ENCODE data around the gene ANKRD39.
A peak's percentile ranks its signal among the peaks of the same experiment; 100 is the strongest.
"Not testable (repeated sequence)": the region's sequence is repeated elsewhere in the genome, so short reads cannot be mapped to it uniquely, and the experiment has no call there.

Gene ANKRD39

GRCh38 chr2:96857667-96858372 is at the start of gene ANKRD39:
Gene ANKRD39, minus strand, starts transcription at chr2:96858016. Its CDS starts 29 bp downstream, at chr2:96857987.
- DNase-seq, result peak; percentile 99

GRCh38 chr2:96906729-96907114 is 48.9 kb upstream of the ANKRD39 start:
- no peak for DNase-seq

- DNase-seq, result no peak
These were observed 46.0 kb upstream of the ANKRD39 start for GRCh38 chr2:96903815-96904214.

GRCh38 chr2:96903318-96903717 is 45.5 kb upstream of the ANKRD39 start:
- no peak for DNase-seq

- DNase-seq, result no peak
These were observed 42.4 kb upstream of the ANKRD39 start for GRCh38 chr2:96900237-96900636.

- DNase-seq, result no peak
These were observed 41.6 kb upstream of the ANKRD39 start for GRCh38 chr2:96899413-96899741.

GRCh38 chr2:96898641-96899412 is 41.0 kb upstream of the ANKRD39 start:
- no peak for DNase-seq

- DNase-seq, result no peak
These were observed 40.3 kb upstream of the ANKRD39 start for GRCh38 chr2:96898135-96898505.

GRCh38 chr2:96897491-96898134 is 39.8 kb upstream of the ANKRD39 start:
- no peak for DNase-seq

- no peak for DNase-seq
These were observed 38.2 kb upstream of the ANKRD39 start for GRCh38 chr2:96895746-96896651.

GRCh38 chr2:96895032-96895745 is 37.4 kb upstream of the ANKRD39 start:
- DNase-seq, result peak; percentile 10

- no peak for DNase-seq
These were observed 36.3 kb upstream of the ANKRD39 start for GRCh38 chr2:96894151-96894531.

- peak; percentile 11 for DNase-seq
These were observed 35.7 kb upstream of the ANKRD39 start for GRCh38 chr2:96893289-96894150.

GRCh38 chr2:96891591-96892333 is 33.9 kb upstream of the ANKRD39 start:
- peak; percentile 41 for DNase-seq

- no peak for DNase-seq
These were observed 33.0 kb upstream of the ANKRD39 start for GRCh38 chr2:96890726-96891385.

- no peak for DNase-seq
These were observed 32.4 kb upstream of the ANKRD39 start for GRCh38 chr2:96890252-96890651.

GRCh38 chr2:96889502-96889901 is 31.7 kb upstream of the ANKRD39 start:
- DNase-seq, result not testable (repeated sequence)

- peak; percentile 77 for DNase-seq
These were observed 30.5 kb upstream of the ANKRD39 start for GRCh38 chr2:96888072-96889011.

All from midbrain (tissue), 1 donor.